Mesendoderm (in vitro differentiated cells): Measurements from ENCODE around the gene CRELD2.

Experiments
- DNase-seq: peaks from one replicate; pipeline ENCODE4 v3.0.0; 2013
- H2AK5ac ChIP-seq: 2 replicates; pipeline ENCODE4 v1.6.1; 2013; ENCODE audit warnings: low read length, inconsistent platforms
- H2BK120ac ChIP-seq: 2 replicates; pipeline ENCODE4 v1.6.1; 2013; ENCODE audit warnings: low read depth, mild to moderate bottlenecking, low read length, moderate library complexity, mixed read lengths
- H2BK15ac ChIP-seq: replicated peaks from 2 replicates; pipeline ENCODE4 v1.6.1; 2013; ENCODE audit warnings: low read depth, mild to moderate bottlenecking, moderate library complexity
- H2BK5ac ChIP-seq: 2 replicates; pipeline ENCODE4 v1.6.1; 2013; ENCODE audit warnings: low read length, inconsistent platforms
- H3K18ac ChIP-seq: 2 replicates; pipeline ENCODE4 v1.6.1; 2013; ENCODE audit warnings: mild to moderate bottlenecking, low read length, mixed read lengths
- H3K23ac ChIP-seq: one replicate; pipeline ENCODE4 v1.6.1; 2013; ENCODE audit warnings: low read length
- H3K27ac ChIP-seq: 2 replicates; pipeline ENCODE4 v1.5.1; 2013; ENCODE audit warnings: low read depth, mild to moderate bottlenecking, inconsistent platforms, low read length, moderate library complexity
- H3K27me3 ChIP-seq: 2 replicates; pipeline ENCODE4 v1.6.1; 2013; ENCODE audit warnings: low read length, control low read depth, mild to moderate bottlenecking, inconsistent platforms; ENCODE audit not compliant: insufficient read depth, poor library complexity
- H3K36me3 ChIP-seq: 2 replicates; pipeline ENCODE4 v1.6.1; 2013; ENCODE audit warnings: low read length, inconsistent platforms; ENCODE audit not compliant: control insufficient read depth, insufficient read depth
- H3K4ac ChIP-seq: one replicate; pipeline ENCODE4 v1.6.1; 2013; ENCODE audit warnings: low read depth, mild to moderate bottlenecking, low read length, moderate library complexity
- H3K4me1 ChIP-seq: 2 replicates; pipeline ENCODE4 v1.6.1; 2013; ENCODE audit warnings: low read depth, low read length, inconsistent platforms; ENCODE audit not compliant: control insufficient read depth
- H3K4me2 ChIP-seq: 2 replicates; pipeline ENCODE4 v1.6.1; 2013; ENCODE audit warnings: low read length
- H3K4me3 ChIP-seq: 2 replicates; pipeline ENCODE4 v1.5.1; 2013; ENCODE audit warnings: mild to moderate bottlenecking, low read length
- H3K56ac ChIP-seq: one replicate; pipeline ENCODE4 v1.6.1; 2013; ENCODE audit warnings: low read length
- H3K79me1 ChIP-seq: 2 replicates; pipeline ENCODE4 v1.6.1; 2013; ENCODE audit warnings: low read length, inconsistent platforms
- H3K79me2 ChIP-seq: 2 replicates; pipeline ENCODE4 v1.6.1; 2013; ENCODE audit warnings: mild to moderate bottlenecking, low read length; ENCODE audit not compliant: control insufficient read depth, insufficient read depth
- H3K9ac ChIP-seq: 2 replicates; pipeline ENCODE4 v1.6.1; 2013; ENCODE audit warnings: low read length, inconsistent platforms
- H4K5ac ChIP-seq: one replicate; pipeline ENCODE4 v1.6.1; 2013; ENCODE audit warnings: low read length
- H4K8ac ChIP-seq: one replicate; pipeline ENCODE4 v1.6.1; 2013; ENCODE audit warnings: low read depth, mild to moderate bottlenecking, control low read depth, low read length, moderate library complexity
- WGBS: extraction: QIAGEN DNeasy Blood & Tissue Kit; methylation state at CpG from one replicate; pipeline ENCODE4 v1.1.7; 2013; ENCODE audit warnings: low lambda C conversion rate, missing lambda C conversion rate; ENCODE audit not compliant: insufficient coverage; ENCODE audit errors: extremely low coverage; 5-methylcytosine and 5-hydroxymethylcytosine counted together

CRELD2 gene

GRCh38 chr22:49926916-49927315, 8.5 kb downstream of the CRELD2 start:
- Histone ChIP-seq H3K27me3 (no peaks in the 10 kb centered on the region), H3K79me2 (no peaks in the 10 kb centered on the region), H3K4me1 (no peaks in the 10 kb centered on the region), H3K9ac (no peak overlapping the region), H2BK120ac (no peak overlapping the region), H3K4me3 (no peak overlapping the region), H4K8ac (no peak overlapping the region), H2BK15ac (no peak overlapping the region), H3K4ac (no peak overlapping the region), H3K79me1 (no peaks in the 10 kb centered on the region), H3K23ac (no peak overlapping the region), H3K27ac (no peak overlapping the region), H3K36me3 (no peaks in the 10 kb centered on the region), H3K18ac (no peak overlapping the region), H2AK5ac (no peak overlapping the region), H3K56ac (no peak overlapping the region), H4K5ac (no peak overlapping the region), H2BK5ac (no peak overlapping the region), H3K4me2 (no peak overlapping the region)
- WGBS = no CpG with 5 or more reads among the region's 18 CpGs
- DNase-seq = no peak

GRCh38 chr22:49927483-49928184, 9.2 kb downstream of the CRELD2 start:
- Histone ChIP-seq H2BK5ac (no peak overlapping the region), H4K5ac (no peak overlapping the region), H3K23ac (no peak overlapping the region), H3K4ac (no peak overlapping the region), H3K36me3 (no peaks in the 10 kb centered on the region), H4K8ac (no peak overlapping the region), H3K56ac (no peak overlapping the region), H2BK120ac (no peak overlapping the region), H3K27me3 (no peaks in the 10 kb centered on the region), H3K4me2 (no peak overlapping the region), H3K9ac (no peak overlapping the region), H3K18ac (no peak overlapping the region), H3K4me3 (no peak overlapping the region), H2AK5ac (no peak overlapping the region), H2BK15ac (no peak overlapping the region), H3K4me1 (no peaks in the 10 kb centered on the region), H3K27ac (no peak overlapping the region), H3K79me1 (no peaks in the 10 kb centered on the region), H3K79me2 (no peaks in the 10 kb centered on the region)
- WGBS = no CpG with 5 or more reads among the region's 26 CpGs
- no peak for DNase-seq

GRCh38 chr22:49928185-49928495, 9.7 kb downstream of the CRELD2 start:
- H2BK120ac ChIP-seq = no peak overlapping the region
- H3K4me2 ChIP-seq = no peak overlapping the region
- no peaks in the 10 kb centered on the region for H3K4me1 ChIP-seq
- no peak overlapping the region for H3K18ac ChIP-seq
- no peaks in the 10 kb centered on the region for H3K79me1 ChIP-seq
- H2BK15ac ChIP-seq = no peak overlapping the region
- H2AK5ac ChIP-seq = no peak overlapping the region
- no peak overlapping the region for H3K56ac ChIP-seq
- no peak overlapping the region for H3K9ac ChIP-seq
- H3K4ac ChIP-seq = no peak overlapping the region
- no peaks in the 10 kb centered on the region for H3K36me3 ChIP-seq
- no CpG with 5 or more reads among the region's 8 CpGs for WGBS
- no peak overlapping the region for H3K4me3 ChIP-seq
- no peak overlapping the region for H3K23ac ChIP-seq
- H3K27ac ChIP-seq = no peak overlapping the region
- no peaks in the 10 kb centered on the region for H3K27me3 ChIP-seq
- H2BK5ac ChIP-seq = no peak overlapping the region
- no peak for DNase-seq
- H3K79me2 ChIP-seq = no peaks in the 10 kb centered on the region
- no peak overlapping the region for H4K8ac ChIP-seq
- H4K5ac ChIP-seq = no peak overlapping the region

- no peak overlapping the region for H3K4ac ChIP-seq
- H2BK5ac ChIP-seq = no peak overlapping the region
- H3K36me3 ChIP-seq = no peaks in the 10 kb centered on the region
- no peak overlapping the region for H4K5ac ChIP-seq
- no peak overlapping the region for H3K4me2 ChIP-seq
- no CpG with 5 or more reads among the region's 38 CpGs for WGBS
- no peak overlapping the region for H3K9ac ChIP-seq
- H3K56ac ChIP-seq = no peak overlapping the region
- no peak for DNase-seq
- H3K4me1 ChIP-seq = no peaks in the 10 kb centered on the region
- H3K79me1 ChIP-seq = no peaks in the 10 kb centered on the region
- no peak overlapping the region for H3K18ac ChIP-seq
- H3K79me2 ChIP-seq = no peaks in the 10 kb centered on the region
- H3K27ac ChIP-seq = no peak overlapping the region
- no peak overlapping the region for H4K8ac ChIP-seq
- no peak overlapping the region for H3K4me3 ChIP-seq
- H2BK15ac ChIP-seq = no peak overlapping the region
- no peak overlapping the region for H2AK5ac ChIP-seq
- H3K23ac ChIP-seq = no peak overlapping the region
- no peak overlapping the region for H2BK120ac ChIP-seq
- H3K27me3 ChIP-seq = no peaks in the 10 kb centered on the region
These were observed 10.2 kb downstream of the CRELD2 start for GRCh38 chr22:49928555-49929210.

GRCh38 chr22:49929211-49929979, 11.0 kb downstream of the CRELD2 start:
- Histone ChIP-seq H2BK5ac (no peak overlapping the region), H4K8ac (no peak overlapping the region), H3K4me2 (no peak overlapping the region), H3K4me1 (no peaks in the 10 kb centered on the region), H3K36me3 (no peaks in the 10 kb centered on the region), H4K5ac (no peak overlapping the region), H3K9ac (no peak overlapping the region), H3K23ac (no peak overlapping the region), H3K18ac (no peak overlapping the region), H3K4ac (no peak overlapping the region), H3K27me3 (no peaks in the 10 kb centered on the region), H3K4me3 (no peak overlapping the region), H2AK5ac (no peak overlapping the region), H3K56ac (no peak overlapping the region), H2BK120ac (no peak overlapping the region), H3K79me1 (no peaks in the 10 kb centered on the region), H3K27ac (no peak overlapping the region), H2BK15ac (no peak overlapping the region), H3K79me2 (no peaks in the 10 kb centered on the region)
- WGBS = no CpG with 5 or more reads among the region's 75 CpGs
- no peak for DNase-seq
